HFFc6 (cell line): Measurements from ENCODE around the gene ARHGEF39. TPM values are rescaled to one million over a fixed set of nuclear protein-coding genes. Genes with fewer than 3 reads are reported as not detected.
A peak's percentile ranks its signal among the peaks of the same experiment; 100 is the strongest.

Source experiments
- DNase-seq: peaks from one replicate; pipeline ENCODE4 v3.0.0-alpha.2; 2018
- H3K27ac Mint-ChIP-seq: 2 replicates; pipeline ENCODE4 v1.8.0; 2020; ENCODE audit warnings: mild to moderate bottlenecking, mixed read lengths
- H3K27me3 Mint-ChIP-seq: 2 replicates; pipeline ENCODE4 v1.8.0; 2021; ENCODE audit warnings: mild to moderate bottlenecking, moderate library complexity, mixed read lengths; ENCODE audit not compliant: insufficient read depth
- H3K36me3 Mint-ChIP-seq: 2 replicates; pipeline ENCODE4 v1.8.0; 2021; ENCODE audit warnings: low read depth, mixed read lengths
- H3K4me1 Mint-ChIP-seq: 2 replicates; pipeline ENCODE4 v1.8.0; 2020; ENCODE audit warnings: low read depth, mixed read lengths
- H3K4me3 Mint-ChIP-seq: 2 replicates; pipeline ENCODE4 v1.8.0; 2020; ENCODE audit warnings: mild to moderate bottlenecking, moderate library complexity, mixed read lengths
- H3K9me3 Mint-ChIP-seq: 2 replicates; pipeline ENCODE4 v1.8.0; 2020; ENCODE audit warnings: mild to moderate bottlenecking, mixed read lengths
- CTCF ChIP-seq: fragments of 200-600 bp; sonication (generic); IDR thresholded peaks from 2 replicates; pipeline ENCODE4 v1.5.0; 2021; ENCODE audit warnings: antibody characterized with exemption, mild to moderate bottlenecking
- total RNA-seq, 6 experiments: library from RNA; stranded (reverse); fragmentation: NEBNext Ultra II Directional; extraction: Animal tissue kit (Norgen Biotek cat#: 25700); gene quantifications; 2 replicates in 1 of 6; 3 replicates in 5 of 6; pipeline ENCODE4 v1.2.3, GENCODE V29; 2021

ARHGEF39 gene
- total RNA-seq, 6 experiments from 2014 or later, result 1.7 to 4.4 (median 2.6) TPM

- no peak for DNase-seq
- Mint-ChIP-seq H3K36me3 (no peaks in the 10 kb centered on the region; the same call in 1 of the 2 replicates), H3K27ac (no peak overlapping the region), H3K9me3 (no peaks in the 10 kb centered on the region), H3K27me3 (peaks cover 23% of the 10 kb centered on the region), H3K4me1 (no peaks in the 10 kb centered on the region), H3K4me3 (no peak overlapping the region)
- no peak for TF ChIP-seq CTCF
Measured at GRCh38 chr9:35619800-35620158, 45.2 kb downstream of the ARHGEF39 start.

- DNase-seq, result no peak
- Mint-ChIP-seq H3K27ac (no peak overlapping the region), H3K4me3 (no peak overlapping the region), H3K4me1 (no peaks in the 10 kb centered on the region), H3K27me3 (peaks cover 29% of the 10 kb centered on the region), H3K9me3 (no peaks in the 10 kb centered on the region), H3K36me3 (no peaks in the 10 kb centered on the region; the same call in 1 of the 2 replicates)
- no peak for TF ChIP-seq CTCF
Measured at GRCh38 chr9:35618854-35619799, 45.9 kb downstream of the ARHGEF39 start.

GRCh38 chr9:35618325-35618727, 46.7 kb downstream of the ARHGEF39 start, which contains the start of gene CD72:
Gene CD72, minus strand, starts transcription at chr9:35618413. Its CDS starts 110 bp downstream, at chr9:35618303.
- Mint-ChIP-seq H3K9me3 (no peaks in the 10 kb centered on the region), H3K27me3 (peaks cover 32% of the 10 kb centered on the region), H3K36me3 (no peaks in the 10 kb centered on the region; the same call in 1 of the 2 replicates), H3K27ac (no peak within 1 kb of the TSS), H3K4me3 (peak within 1 kb of the TSS; percentile 46), H3K4me1 (no peaks in the 10 kb centered on the region)
- no peak for TF ChIP-seq CTCF
- no peak for DNase-seq

GRCh38 chr9:35617548-35617947, 47.4 kb downstream of the ARHGEF39 start:
- TF ChIP-seq CTCF, result no peak
- Mint-ChIP-seq H3K9me3 (no peaks in the 10 kb centered on the region), H3K27ac (no peak overlapping the region), H3K4me1 (no peaks in the 10 kb centered on the region), H3K27me3 (peaks cover 33% of the 10 kb centered on the region), H3K4me3 (peak overlapping the region; percentile 46; the same call in 1 of the 2 replicates), H3K36me3 (no peaks in the 10 kb centered on the region; the same call in 1 of the 2 replicates)
- DNase-seq, result no peak

- H3K27me3 Mint-ChIP-seq, result peaks cover 34% of the 10 kb centered on the region
- no peak for TF ChIP-seq CTCF
- no peaks in the 10 kb centered on the region for H3K9me3 Mint-ChIP-seq
- no peak overlapping the region for H3K27ac Mint-ChIP-seq
- H3K4me3 Mint-ChIP-seq, result peak overlapping the region; percentile 46
- H3K4me1 Mint-ChIP-seq, result no peaks in the 10 kb centered on the region
- no peaks in the 10 kb centered on the region; the same call in 1 of the 2 replicates for H3K36me3 Mint-ChIP-seq
- no peak for DNase-seq
Measured at GRCh38 chr9:35616681-35617459, 48.1 kb downstream of the ARHGEF39 start.
